HepG2 (cell line): ENCODE results near the gene SP5. TPM values are rescaled to one million over a fixed set of nuclear protein-coding genes. Genes with fewer than 3 reads are reported as not detected.

ENCODE experiments used
- AHR ChIP-seq: IDR thresholded peaks from 2 replicates; pipeline ENCODE4 v1.6.1; 2018; ENCODE audit warnings: missing genetic modification reagents, missing compliant biosample characterization
- ATF7-NPFF ChIP-seq: sonication (generic); formaldehyde crosslinking; IDR thresholded peaks from 2 replicates; pipeline ENCODE4 v1.8.1; 2023; ENCODE audit warnings: mild to moderate bottlenecking, low read depth, missing genetic modification reagents, moderate library complexity
- CBX5 ChIP-seq: sonication (generic); formaldehyde crosslinking; IDR thresholded peaks from 2 replicates; pipeline ENCODE4 v1.4.0; 2020; ENCODE audit warnings: missing genetic modification reagents, borderline replicate concordance
- FOXO1 ChIP-seq: sonication (generic); formaldehyde crosslinking; IDR thresholded peaks from 2 replicates; pipeline ENCODE4 v1.4.0; 2020; ENCODE audit warnings: missing genetic modification reagents
- HDAC2 ChIP-seq: sonication (generic); formaldehyde crosslinking; IDR thresholded peaks from 2 replicates; pipeline ENCODE4 v1.4.0; 2020; ENCODE audit warnings: missing genetic modification reagents
- HMGXB4 ChIP-seq, 2 experiments: sonication (generic) in 1 of 2; formaldehyde crosslinking in 1 of 2; IDR thresholded peaks; 2 replicates each; pipeline versions ENCODE4 v1.4.0 to v1.6.1; 2018 to 2020; ENCODE audit warnings: missing genetic modification reagents in 2 of 2, borderline replicate concordance in 1 of 2, low read depth in 1 of 2, mild to moderate bottlenecking in 1 of 2, missing biosample characterization in 1 of 2
- HNRNPK ChIP-seq: fragments of 200-400 bp; formaldehyde crosslinking; IDR thresholded peaks from 2 replicates; pipeline ENCODE4 v1.6.1; 2018; ENCODE audit warnings: low read length, low read depth, moderate library complexity, mild to moderate bottlenecking; ENCODE audit not compliant: poor library complexity, severe bottlenecking
- JUND ChIP-seq: sonication (generic); formaldehyde crosslinking; IDR thresholded peaks from 2 replicates; pipeline ENCODE4 v1.8.0; 2022; ENCODE audit warnings: mild to moderate bottlenecking, missing genetic modification reagents
- KLF6 ChIP-seq: IDR thresholded peaks from 2 replicates; pipeline ENCODE4 v1.8.0; 2016; ENCODE audit warnings: missing biosample characterization, missing genetic modification reagents
- MATR3 ChIP-seq: sonication (generic); formaldehyde crosslinking; IDR thresholded peaks from 2 replicates; pipeline ENCODE4 v1.4.0; 2020; ENCODE audit warnings: missing genetic modification reagents
- MXD1 ChIP-seq: sonication (generic); formaldehyde crosslinking; IDR thresholded peaks from 2 replicates; pipeline ENCODE4 v1.4.0; 2020; ENCODE audit warnings: mild to moderate bottlenecking, missing genetic modification reagents
- NFE2L1 ChIP-seq: sonication (generic); formaldehyde crosslinking; IDR thresholded peaks from 2 replicates; pipeline ENCODE4 v1.4.0; 2020; ENCODE audit warnings: missing genetic modification reagents, mild to moderate bottlenecking, borderline replicate concordance
- NR2F2 ChIP-seq: IDR thresholded peaks from 2 replicates; pipeline ENCODE4 v1.6.1; 2012; ENCODE audit warnings: low read depth, inconsistent platforms, borderline replicate concordance
- PCBP1 ChIP-seq: fragments of 200-400 bp; formaldehyde crosslinking; IDR thresholded peaks from 2 replicates; pipeline ENCODE4 v1.6.1; 2017; ENCODE audit warnings: mild to moderate bottlenecking, low read depth, low read length, borderline replicate concordance
- REL ChIP-seq: sonication (generic); formaldehyde crosslinking; conservative IDR thresholded peaks from 2 replicates; pipeline ENCODE4 v1.8.0; 2022; ENCODE audit warnings: mild to moderate bottlenecking, missing genetic modification reagents, moderate library complexity
- RELA ChIP-seq: sonication (generic); formaldehyde crosslinking; IDR thresholded peaks from 2 replicates; pipeline ENCODE4 v1.4.0; 2020; ENCODE audit warnings: missing genetic modification reagents
- SMARCE1 ChIP-seq: fragments of 450-650 bp; IDR thresholded peaks from 2 replicates; pipeline ENCODE4 v1.6.1; 2017; ENCODE audit warnings: borderline replicate concordance
- THAP7 ChIP-seq: sonication (generic); formaldehyde crosslinking; IDR thresholded peaks from 2 replicates; pipeline ENCODE4 v1.8.1; 2023; ENCODE audit warnings: mild to moderate bottlenecking, missing genetic modification reagents
- ZC3H4 ChIP-seq: sonication (generic); formaldehyde crosslinking; IDR thresholded peaks from 2 replicates; pipeline ENCODE4 v1.4.0; 2020; ENCODE audit warnings: missing genetic modification reagents, borderline replicate concordance
- ZFP36 ChIP-seq: fragments of 150-350 bp; IDR thresholded peaks from 2 replicates; pipeline ENCODE4 v1.6.1; 2018; ENCODE audit warnings: borderline replicate concordance, low read length, low read depth; ENCODE audit not compliant: partially characterized antibody
- ZNF124 ChIP-seq: sonication (generic); formaldehyde crosslinking; IDR thresholded peaks from 2 replicates; pipeline ENCODE4 v1.4.0; 2020; ENCODE audit warnings: missing genetic modification reagents
- ZNF180 ChIP-seq: sonication (generic); formaldehyde crosslinking; IDR thresholded peaks from 2 replicates; pipeline ENCODE4 v1.4.0; 2020; ENCODE audit warnings: low read depth, missing genetic modification reagents, borderline replicate concordance
- ZNF33B ChIP-seq: sonication (generic); formaldehyde crosslinking; IDR thresholded peaks from 2 replicates; pipeline ENCODE4 v1.5.1; 2020; ENCODE audit warnings: mild to moderate bottlenecking, missing genetic modification reagents
- ZNF564 ChIP-seq: sonication (generic); formaldehyde crosslinking; IDR thresholded peaks from 2 replicates; pipeline ENCODE4 v1.8.1; 2023; ENCODE audit warnings: mild to moderate bottlenecking, missing genetic modification reagents
- ZNF674 ChIP-seq: sonication (generic); formaldehyde crosslinking; IDR thresholded peaks from 2 replicates; pipeline ENCODE4 v1.5.0; 2020; ENCODE audit warnings: low read depth, mild to moderate bottlenecking, missing genetic modification reagents
- ZNF703 ChIP-seq: sonication (generic); formaldehyde crosslinking; IDR thresholded peaks from 2 replicates; pipeline ENCODE4 v1.5.1; 2020; ENCODE audit warnings: missing genetic modification reagents, mild to moderate bottlenecking, moderate library complexity, borderline replicate concordance
- ZNF768 ChIP-seq: sonication (generic); formaldehyde crosslinking; IDR thresholded peaks from 2 replicates; pipeline ENCODE4 v1.4.0; 2020; ENCODE audit warnings: missing genetic modification reagents
- ZNF879 ChIP-seq: sonication (generic); formaldehyde crosslinking; IDR thresholded peaks from 2 replicates; pipeline ENCODE4 v1.8.1; 2023; ENCODE audit warnings: missing genetic modification reagents
- polyA plus RNA-seq, 8 experiments: library from polyadenylated mRNA; depleted of rRNA in 3 of 8; stranded (reverse) in 7 of 8; unstranded in 1 of 8; fragments of >200 nt; fragmentation: Illumina TruSeq in 4 of 8; extraction: Trizol in 4 of 8; gene quantifications; 2 replicates each; pipeline versions ENCODE4 v1.2.1 to v1.2.3, GENCODE V29; 2011 to 2016; ENCODE audit warnings: low read depth in 4 of 8, missing spikeins in 1 of 8, mixed read lengths in 1 of 8; ENCODE audit not compliant: insufficient read depth in 1 of 8
- total RNA-seq, 5 experiments: library from RNA; depleted of rRNA; stranded (reverse); fragments of >200 nt; fragmentation: Illumina TruSeq; extraction: Trizol; gene quantifications; 2 replicates each; pipeline ENCODE4 v1.2.3, GENCODE V29; 2016; ENCODE audit warnings: low read depth in 1 of 5

The SP5 gene
- total and polyA plus RNA-seq, 2 of the 13 experiments (the other 11 are each of a cell fraction or from before 2014, with no cell fraction given) = 50.8 to 119 TPM

GRCh38 chr2:170715932-170716777, 1.0 kb downstream of the SP5 start (continued):
- TF ChIP-seq MXD1 (CRISPR knock-in tag) (no peak), HDAC2 (CRISPR knock-in tag) (no peak), ZNF180 (CRISPR knock-in tag) (no peak), ZNF879 (CRISPR knock-in tag) (peak; percentile 20), NR2F2 (no peak), FOXO1 (CRISPR knock-in tag) (0 out of 2 replicates have a peak, but pooled peaks have one; percentile 24), JUND (0 out of 2 replicates have a peak, but pooled peaks have one; percentile 51), PCBP1 (0 out of 2 replicates have a peak, but pooled peaks have one; percentile 1), ZNF124 (CRISPR knock-in tag) (0 out of 2 replicates have a peak, but pooled peaks have one; percentile 12), ATF7-NPFF (peak; percentile 46; the same call in 1 of the 2 replicates), ZNF674 (CRISPR knock-in tag) (0 out of 2 replicates have a peak, but pooled peaks have one; percentile 36), ZNF768 (peak; percentile 26; the same call in 1 of the 2 replicates), CBX5 (0 out of 2 replicates have a peak, but pooled peaks have one; percentile 32), ZFP36 (no peak), KLF6 (CRISPR knock-in tag) (0 out of 2 replicates have a peak, but pooled peaks have one; percentile 15), ZNF564 (CRISPR knock-in tag) (peak; percentile 71; the same call in 1 of the 2 replicates), REL (CRISPR knock-in tag) (no peak), AHR (CRISPR knock-in tag) (0 out of 2 replicates have a peak, but pooled peaks have one; percentile 10), SMARCE1 (no peak), MATR3 (no peak), ZNF703 (CRISPR knock-in tag) (no peak), HMGXB4 (CRISPR knock-in tag; IDR thresholded peaks at IDR 0.05; ENCODE audit: borderline replicate concordance in 1 of 2, low read depth in 1 of 2) (0 out of 4 replicates have a peak, but pooled peaks of 1 of the 2 experiments have one; percentile 1), RELA (CRISPR knock-in tag) (no peak), THAP7 (0 out of 2 replicates have a peak, but pooled peaks have one; percentile 47), NFE2L1 (CRISPR knock-in tag) (no peak), HNRNPK (peak; percentile 87), ZC3H4 (CRISPR knock-in tag) (peak; percentile 82; the same call in 1 of the 2 replicates), ZNF33B (CRISPR knock-in tag) (no peak)
